Activated CD4-positive, alpha-beta T cell treated with anti-CD3 and anti-CD28 coated beads, Interleukin-2, Interleukin-4, amounts not matched to agents 100 ng/mL and 50 ng/mL, durations not matched to agents 16 hours and 8 hours (primary cell): ENCODE data around the gene AK9.

Experiments used
- DNase-seq: peaks from one replicate; pipeline ENCODE4 v3.0.0-alpha.2; 2020; ENCODE audit warnings: low spot score

Gene AK9

GRCh38 chr6:109511832-109512231 is 179.2 kb downstream of the AK9 start:
- DNase-seq: no peak

- DNase-seq: no peak
Observed at GRCh38 chr6:109510358-109510757, 180.6 kb downstream of the AK9 start.

GRCh38 chr6:109508166-109508860 is 182.7 kb downstream of the AK9 start:
- no peak for DNase-seq

- no peak for DNase-seq
Observed at GRCh38 chr6:109507490-109508072, 183.4 kb downstream of the AK9 start.

- no peak for DNase-seq
Observed at GRCh38 chr6:109506841-109507240, 184.2 kb downstream of the AK9 start.

- DNase-seq: no peak
Observed at GRCh38 chr6:109506314-109506713, 184.7 kb downstream of the AK9 start.

- no peak for DNase-seq
Observed at GRCh38 chr6:109503327-109504224, 187.4 kb downstream of the AK9 start.

GRCh38 chr6:109498936-109499335 is 192.1 kb downstream of the AK9 start:
- DNase-seq: no peak

- DNase-seq: no peak
Observed at GRCh38 chr6:109498052-109498451, 192.9 kb downstream of the AK9 start.

- no peak for DNase-seq
Observed at GRCh38 chr6:109496036-109496772, 194.8 kb downstream of the AK9 start.

- no peak for DNase-seq
Observed at GRCh38 chr6:109493865-109494264, 197.1 kb downstream of the AK9 start.

- peak; percentile 62 for DNase-seq
Observed at GRCh38 chr6:109491207-109491938, 199.6 kb downstream of the AK9 start.

- DNase-seq: no peak
Observed at GRCh38 chr6:109490713-109491112, 200.3 kb downstream of the AK9 start.

- no peak for DNase-seq
Observed at GRCh38 chr6:109488001-109488400, 203.0 kb downstream of the AK9 start.

GRCh38 chr6:109486068-109486467 is 204.9 kb downstream of the AK9 start:
- no peak for DNase-seq

- no peak for DNase-seq
Observed at GRCh38 chr6:109485266-109485935, 205.6 kb downstream of the AK9 start.

- DNase-seq: no peak
Observed at GRCh38 chr6:109484122-109484521, 206.9 kb downstream of the AK9 start.

GRCh38 chr6:109483735-109484057 is 207.3 kb downstream of the AK9 start:
- no peak for DNase-seq

GRCh38 chr6:109482905-109483734 is 207.9 kb downstream of the AK9 start, which contains the start of gene ZBTB24:
TSS of gene ZBTB24 (minus strand) at chr6:109483219. CDS start at chr6:109482026, 1,193 bp downstream.
- DNase-seq: peak; percentile 91

- no peak for DNase-seq
Observed at GRCh38 chr6:109480993-109481480, 210.0 kb downstream of the AK9 start.
